OCI-LY7 (cell line): Measurements from ENCODE around the gene DHCR24. TPM values are rescaled to one million over a fixed set of nuclear protein-coding genes. Genes with fewer than 3 reads are reported as not detected.

ENCODE experiments used
- BruUV-seq: library from RNA; stranded (reverse); fragments of 400-500 nt; replicated peaks from 2 replicates; lab custom pipeline; 2021; lab: Mats Ljungman, UMichigan
- CTCF ChIA-PET: fragments of 300-600 bp; sonication (Branson Sonifier 250); formaldehyde crosslinking; loops from one replicate; lab custom pipeline; 2022; ENCODE audit warnings: antibody characterized with exemption; ENCODE audit not compliant: unreplicated experiment; lab: Charles Lee
- POLR2A ChIA-PET: fragments of 300-600 bp; sonication (Branson Sonifier 250); formaldehyde crosslinking; loops from one replicate; lab custom pipeline; 2022; ENCODE audit warnings: antibody characterized with exemption; lab: Charles Lee
- DNase-seq: peaks from one replicate; pipeline ENCODE4 v3.0.0-alpha.2; 2015; ENCODE audit warnings: low spot score
- H2AFZ ChIP-seq: fragments of 200-600 bp; sonication (generic), shearing (Covaris generic); 2 replicates; pipeline ENCODE4 v1.6.1; 2014; ENCODE audit warnings: mild to moderate bottlenecking, antibody characterized with exemption, low read length, moderate library complexity
- H3K27ac ChIP-seq: fragments of 200-600 bp; sonication (generic); 2 replicates; pipeline ENCODE4 v1.5.1; 2014; ENCODE audit warnings: mixed run types, low read depth, mild to moderate bottlenecking, moderate library complexity, low read length, inconsistent platforms; ENCODE audit not compliant: poor library complexity, severe bottlenecking
- H3K36me3 ChIP-seq: fragments of 200-600 bp; sonication (generic); 2 replicates; pipeline ENCODE4 v1.6.1; 2014; ENCODE audit warnings: mild to moderate bottlenecking, antibody characterized with exemption, low read length, moderate library complexity, mixed read lengths; ENCODE audit not compliant: insufficient read depth
- H3K4me1 ChIP-seq: fragments of 200-600 bp; sonication (generic); 2 replicates; pipeline ENCODE4 v1.5.1; 2014; ENCODE audit warnings: mild to moderate bottlenecking, low read length; ENCODE audit not compliant: insufficient read depth, poor library complexity, severe bottlenecking
- H3K4me2 ChIP-seq: fragments of 200-600 bp; sonication (generic); 2 replicates; pipeline ENCODE4 v1.6.1; 2014; ENCODE audit warnings: mild to moderate bottlenecking, low read length
- H3K4me3 ChIP-seq: fragments of 200-600 bp; sonication (generic); 2 replicates; pipeline ENCODE4 v1.5.1; 2014; ENCODE audit warnings: mild to moderate bottlenecking, low read depth, low read length; ENCODE audit not compliant: poor library complexity, severe bottlenecking
- H3K79me2 ChIP-seq: fragments of 200-600 bp; sonication (generic); 2 replicates; pipeline ENCODE4 v1.6.1; 2016; ENCODE audit warnings: low read depth, mild to moderate bottlenecking, low read length, moderate library complexity, mixed read lengths; ENCODE audit not compliant: insufficient read depth
- H3K9me2 ChIP-seq: fragments of 200-600 bp; sonication (generic); 2 replicates; pipeline ENCODE4 v1.6.1; 2016; ENCODE audit warnings: mild to moderate bottlenecking, low read length, mixed read lengths; ENCODE audit not compliant: insufficient read depth
- H3K9me3 ChIP-seq: fragments of 200-600 bp; sonication (generic); 2 replicates; pipeline ENCODE4 v1.6.1; 2014; ENCODE audit warnings: mild to moderate bottlenecking, mixed run types, low read length, mixed read lengths
- H4K20me1 ChIP-seq: fragments of 200-600 bp; sonication (generic); 2 replicates; pipeline ENCODE4 v1.6.1; 2014; ENCODE audit warnings: mild to moderate bottlenecking, antibody characterized with exemption, low read length, moderate library complexity, mixed read lengths; ENCODE audit not compliant: insufficient read depth
- EZH2phosphoT487 ChIP-seq: fragments of 200-600 bp; sonication (generic); IDR thresholded peaks from 2 replicates; pipeline ENCODE4 v1.6.1; 2018; ENCODE audit warnings: low read depth, borderline replicate concordance, mild to moderate bottlenecking, mixed run types, antibody characterized with exemption, low read length, moderate library complexity, mixed read lengths
- intact Hi-C: fragments of 100-400 bp; cut with micrococcal nuclease; formaldehyde crosslinking; loops from one replicate; pipeline ENCODE4 v1.10.0; 2022; ENCODE audit not compliant: unreplicated experiment
- total RNA-seq, 2 experiments: library from RNA; depleted of rRNA in 1 of 2; stranded (reverse); fragments of >200 nt in 1 of 2; shearing (Covaris generic) in 1 of 2; gene quantifications; 2 replicates each; pipeline ENCODE4 v1.2.3, GENCODE V29; 2014 to 2022
- TF ChIP-seq, protein P1 (sequence below): fragments of 200-600 bp; sonication (generic); conservative IDR thresholded peaks from 2 replicates; pipeline ENCODE4 v1.5.1; 2014; ENCODE audit warnings: mild to moderate bottlenecking, antibody characterized with exemption, low read length, moderate library complexity, mixed read lengths

Gene DHCR24
- total RNA-seq, 2 experiments from 2014 or later = 45.7 to 93.6 TPM

DNA sequence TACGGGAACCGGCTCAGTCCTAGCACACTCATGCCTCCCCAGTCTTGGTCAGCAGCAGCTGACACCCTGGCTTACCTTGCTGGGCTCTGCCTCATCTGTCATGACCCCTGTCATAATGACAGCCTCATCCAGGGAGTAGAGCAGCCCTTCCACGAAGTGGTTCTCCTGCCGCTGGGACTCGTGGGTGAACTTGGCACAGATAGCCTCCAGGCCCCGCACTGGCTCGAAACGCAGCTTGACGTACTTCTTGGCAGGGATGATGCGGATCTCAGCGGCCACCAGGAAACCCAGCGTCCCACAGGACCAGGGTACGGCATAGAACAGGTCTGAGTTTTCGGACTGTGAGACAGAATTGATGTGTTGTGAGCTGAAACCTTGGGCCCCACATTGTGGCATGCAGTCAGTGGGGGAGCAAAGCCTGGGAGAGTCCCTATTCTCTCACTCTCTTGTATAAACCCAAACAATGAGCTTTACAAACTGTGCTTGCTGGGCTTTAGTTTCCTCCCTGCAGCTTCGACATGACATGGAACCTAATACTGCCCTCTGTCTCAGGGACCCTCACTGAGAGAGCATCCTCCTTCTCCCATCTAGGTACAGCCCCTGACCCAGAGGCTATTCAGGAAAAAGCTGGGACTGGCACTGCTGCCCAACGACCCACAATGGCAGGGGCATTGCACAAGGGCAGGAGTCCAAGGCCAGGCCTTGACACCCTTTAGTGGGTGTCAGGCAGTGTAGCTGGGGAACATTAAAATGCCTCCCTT is 15.5 kb downstream of the DHCR24 start:
- Histone ChIP-seq H3K9me3 (no peaks in the 10 kb centered on the region), H3K4me2 (no peak overlapping the region), H2AFZ (no peak overlapping the region), H4K20me1 (no peaks in the 10 kb centered on the region), H3K36me3 (peaks cover 95% of the 10 kb centered on the region), H3K27ac (no peak overlapping the region), H3K4me1 (no peaks in the 10 kb centered on the region), H3K79me2 (no peaks in the 10 kb centered on the region), H3K9me2 (no peaks in the 10 kb centered on the region), H3K4me3 (no peak overlapping the region)
- intact Hi-C loops = no loop called here
- CTCF ChIA-PET = no interaction called here
- POLR2A ChIA-PET = no interaction called here
- BruUV-seq = no TSS peak
- no peak for TF ChIP-seq EZH2phosphoT487
- TF ChIP-seq, protein P1, sequence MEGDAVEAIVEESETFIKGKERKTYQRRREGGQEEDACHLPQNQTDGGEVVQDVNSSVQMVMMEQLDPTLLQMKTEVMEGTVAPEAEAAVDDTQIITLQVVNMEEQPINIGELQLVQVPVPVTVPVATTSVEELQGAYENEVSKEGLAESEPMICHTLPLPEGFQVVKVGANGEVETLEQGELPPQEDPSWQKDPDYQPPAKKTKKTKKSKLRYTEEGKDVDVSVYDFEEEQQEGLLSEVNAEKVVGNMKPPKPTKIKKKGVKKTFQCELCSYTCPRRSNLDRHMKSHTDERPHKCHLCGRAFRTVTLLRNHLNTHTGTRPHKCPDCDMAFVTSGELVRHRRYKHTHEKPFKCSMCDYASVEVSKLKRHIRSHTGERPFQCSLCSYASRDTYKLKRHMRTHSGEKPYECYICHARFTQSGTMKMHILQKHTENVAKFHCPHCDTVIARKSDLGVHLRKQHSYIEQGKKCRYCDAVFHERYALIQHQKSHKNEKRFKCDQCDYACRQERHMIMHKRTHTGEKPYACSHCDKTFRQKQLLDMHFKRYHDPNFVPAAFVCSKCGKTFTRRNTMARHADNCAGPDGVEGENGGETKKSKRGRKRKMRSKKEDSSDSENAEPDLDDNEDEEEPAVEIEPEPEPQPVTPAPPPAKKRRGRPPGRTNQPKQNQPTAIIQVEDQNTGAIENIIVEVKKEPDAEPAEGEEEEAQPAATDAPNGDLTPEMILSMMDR = no peak
- DNase-seq = no peak

DNA sequence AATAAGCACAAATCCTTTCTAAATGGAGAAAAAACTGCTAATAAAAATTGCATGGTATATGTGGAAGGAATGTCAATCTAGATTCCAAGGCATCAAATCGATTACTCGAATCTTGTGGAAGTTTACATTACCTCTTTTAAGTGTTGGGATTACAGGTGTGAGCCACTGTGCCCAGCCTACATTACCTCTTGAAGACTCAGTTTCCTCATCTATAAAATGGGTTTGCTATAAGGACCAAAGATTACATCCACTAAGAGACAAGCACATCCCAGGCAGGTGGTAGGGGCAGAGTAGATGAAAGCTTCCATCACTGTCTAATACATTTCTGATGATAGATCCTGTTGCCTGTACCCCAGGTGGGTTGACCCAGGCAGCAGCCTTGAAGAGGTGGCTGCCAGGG is 16.1 kb downstream of the DHCR24 start:
- no peaks in the 10 kb centered on the region for H4K20me1 ChIP-seq
- no peak overlapping the region for H2AFZ ChIP-seq
- H3K9me3 ChIP-seq = no peaks in the 10 kb centered on the region
- TF ChIP-seq, protein P1 = no peak
- no peak for TF ChIP-seq EZH2phosphoT487
- intact Hi-C loops = no loop called here
- H3K4me1 ChIP-seq = no peaks in the 10 kb centered on the region
- no peak overlapping the region for H3K4me3 ChIP-seq
- H3K9me2 ChIP-seq = no peaks in the 10 kb centered on the region
- no peak overlapping the region for H3K4me2 ChIP-seq
- no peaks in the 10 kb centered on the region for H3K79me2 ChIP-seq
- no TSS peak for BruUV-seq
- ChIA-PET POLR2A (no interaction called here), CTCF (no interaction called here)
- no peak overlapping the region for H3K27ac ChIP-seq
- no peak for DNase-seq
- H3K36me3 ChIP-seq = peaks cover 97% of the 10 kb centered on the region

DNA sequence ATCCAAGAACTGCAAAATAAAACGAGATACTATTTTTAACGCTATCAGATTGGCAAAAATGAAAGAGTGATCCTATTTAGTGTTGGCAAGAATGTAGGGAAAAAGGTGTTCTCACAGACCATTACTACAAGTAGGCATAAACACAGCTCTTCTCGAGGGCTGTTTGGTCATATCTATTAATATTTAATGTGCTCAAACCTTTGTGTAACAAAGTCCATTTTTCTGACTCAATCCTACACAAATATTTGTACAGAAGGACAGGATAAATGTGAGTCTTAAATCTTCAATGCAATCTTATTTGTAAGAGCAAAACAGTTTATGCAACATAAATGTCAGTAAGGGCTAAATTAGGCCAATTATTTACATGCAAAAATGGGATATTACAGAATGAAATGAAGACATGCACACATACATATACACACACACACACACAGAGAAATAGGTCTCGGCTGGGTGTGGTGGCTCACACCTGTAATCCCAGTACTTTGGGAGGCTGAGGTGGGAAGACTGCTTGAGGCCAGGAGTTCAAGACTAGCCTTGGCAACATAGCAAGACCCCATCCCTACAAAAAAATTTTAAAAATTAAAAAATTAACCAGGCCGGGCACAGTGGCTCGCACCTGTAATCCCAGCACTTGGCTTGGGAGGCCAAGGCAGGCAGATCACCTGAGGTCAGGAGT is 17.7 kb downstream of the DHCR24 start:
- CTCF ChIA-PET = no interaction called here
- Histone ChIP-seq H2AFZ (no peak overlapping the region), H4K20me1 (no peaks in the 10 kb centered on the region), H3K79me2 (no peaks in the 10 kb centered on the region), H3K4me2 (no peak overlapping the region), H3K9me3 (no peaks in the 10 kb centered on the region), H3K27ac (no peak overlapping the region), H3K36me3 (peaks cover 97% of the 10 kb centered on the region), H3K4me3 (no peak overlapping the region), H3K9me2 (no peaks in the 10 kb centered on the region), H3K4me1 (no peaks in the 10 kb centered on the region)
- POLR2A ChIA-PET = no interaction called here
- no TSS peak for BruUV-seq
- intact Hi-C loops = no loop called here
- DNase-seq = no peak
- no peak for TF ChIP-seq EZH2phosphoT487
- TF ChIP-seq, protein P1 = no peak
